Measurements from ENCODE around the gene ARHGEF12.

DNA sequence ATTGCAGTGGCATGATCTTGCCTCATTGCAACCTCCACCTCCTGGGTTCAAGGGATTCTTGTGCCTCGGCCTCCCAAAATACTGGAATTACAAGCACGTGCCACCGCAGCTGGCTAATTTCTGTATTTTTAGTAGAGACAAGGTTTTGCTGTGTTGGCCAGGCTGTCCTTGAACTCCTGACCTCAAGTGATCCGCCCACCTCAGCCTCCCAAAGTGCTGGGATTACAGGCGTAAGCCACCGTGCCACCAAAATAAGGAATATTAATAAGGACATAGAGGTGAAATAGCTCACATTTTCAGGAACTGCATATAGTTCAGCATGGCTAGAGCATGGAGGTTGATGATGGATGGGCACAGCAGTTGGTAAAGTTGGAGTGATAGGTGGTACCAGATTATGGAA is 21.4 kb downstream of the ARHGEF12 start:
- no peak for TF ChIP-seq CTCF (IDR thresholded peaks at IDR 0.05)
- no peak for TF ChIP-seq POLR2A (IDR thresholded peaks at IDR 0.05)

Measured in uterus (tissue), 2 donors.